HEK293 (cell line): ENCODE data around the gene GALNT4.

Experiments used
- CTCF ChIA-PET: fragments of 350-600 bp; formaldehyde crosslinking; extraction: SDS; loops from one replicate; lab custom pipeline; 2021; ENCODE audit warnings: antibody characterized with exemption; lab: Yijun Ruan, JAX
- POLR2A ChIA-PET: fragments of 300-600 bp; formaldehyde crosslinking; extraction: SDS; loops from one replicate; lab custom pipeline; 2020; ENCODE audit warnings: antibody characterized with exemption, inconsistent platforms; lab: Yijun Ruan, JAX
- H3K27ac ChIP-seq: fragments of 200-500 bp; sonication (Bioruptor generic); 2 replicates; pipeline ENCODE4 v1.5.1; 2014; ENCODE audit warnings: low read depth, low read length, control low read depth, inconsistent platforms; ENCODE audit errors: extremely low read depth
- H3K36me3 ChIP-seq, 2 experiments: fragments of 200-500 bp in 1 of 2; sonication (Bioruptor generic) in 1 of 2; 1 replicate in 1 of 2; 2 replicates in 1 of 2; pipeline ENCODE4 v1.5.1; 2014 to 2017; ENCODE audit warnings: inconsistent platforms in 2 of 2, low read length in 2 of 2; ENCODE audit not compliant: control insufficient read depth in 2 of 2, insufficient read depth in 1 of 2
- H3K4me1 ChIP-seq: fragments of 200-500 bp; sonication (Bioruptor generic); 2 replicates; pipeline ENCODE4 v1.5.1; 2014; ENCODE audit warnings: mild to moderate bottlenecking, low read length, inconsistent platforms; ENCODE audit not compliant: control insufficient read depth, insufficient read depth
- H3K4me3 ChIP-seq: 2 replicates; pipeline ENCODE4 v1.5.1; 2011; ENCODE audit warnings: low read depth, mild to moderate bottlenecking, control low read depth, low read length, moderate library complexity
- H3K9me3 ChIP-seq: fragments of 200-500 bp; sonication (Bioruptor generic); 2 replicates; pipeline ENCODE4 v1.5.1; 2014; ENCODE audit warnings: low read depth, low read length, inconsistent platforms; ENCODE audit not compliant: control insufficient read depth, insufficient read depth
- EGR2 ChIP-seq: fragments of 450-650 bp; formaldehyde crosslinking; IDR thresholded peaks from 2 replicates; pipeline ENCODE4 v1.5.1; 2016; ENCODE audit warnings: low read depth, missing biosample characterization, missing genetic modification characterization
- GLI2 ChIP-seq: fragments of 450-650 bp; formaldehyde crosslinking; IDR thresholded peaks from 2 replicates; pipeline ENCODE4; 2017; ENCODE audit warnings: missing biosample characterization, missing genetic modification characterization, low read depth, borderline replicate concordance
- PBX3 ChIP-seq: sonication (generic); formaldehyde crosslinking; IDR thresholded peaks from 2 replicates; pipeline ENCODE4 v1.8.1; 2022; ENCODE audit warnings: mild to moderate bottlenecking, moderate library complexity, missing genetic modification reagents
- SCRT1 ChIP-seq: fragments of 450-650 bp; formaldehyde crosslinking; IDR thresholded peaks from 2 replicates; pipeline ENCODE4 v1.5.1; 2016; ENCODE audit warnings: missing biosample characterization, missing genetic modification characterization, borderline replicate concordance
- SCRT2 ChIP-seq: fragments of 450-650 bp; formaldehyde crosslinking; IDR thresholded peaks from 2 replicates; pipeline ENCODE4 v1.5.1; 2016; ENCODE audit warnings: missing biosample characterization, missing genetic modification characterization
- TRIM28 ChIP-seq: IDR thresholded peaks from 2 replicates; pipeline ENCODE4 v1.6.1; 2011; ENCODE audit warnings: low read length, control low read depth, borderline replicate concordance
- ZBTB44 ChIP-seq: fragments of 450-650 bp; IDR thresholded peaks from 2 replicates; pipeline ENCODE4 v1.5.1; 2018; ENCODE audit warnings: missing biosample characterization, mild to moderate bottlenecking, missing genetic modification characterization
- ZNF132 ChIP-seq: fragments of 450-650 bp; formaldehyde crosslinking; IDR thresholded peaks from 2 replicates; pipeline ENCODE4 v1.5.1; 2017; ENCODE audit warnings: missing biosample characterization, missing genetic modification characterization, borderline replicate concordance
- ZNF26 ChIP-seq: fragments of 450-650 bp; formaldehyde crosslinking; IDR thresholded peaks from 2 replicates; pipeline ENCODE4 v1.5.1; 2016; ENCODE audit warnings: missing biosample characterization, missing genetic modification characterization
- ZNF266 ChIP-seq: fragments of 450-650 bp; formaldehyde crosslinking; IDR thresholded peaks from 2 replicates; pipeline ENCODE4 v1.5.1; 2016; ENCODE audit warnings: missing biosample characterization, missing genetic modification characterization, low read depth
- ZNF335 ChIP-seq: fragments of 450-650 bp; formaldehyde crosslinking; conservative IDR thresholded peaks from 2 replicates; pipeline ENCODE4 v1.5.1; 2016; ENCODE audit warnings: missing biosample characterization, missing genetic modification characterization
- ZNF473 ChIP-seq: fragments of 450-650 bp; formaldehyde crosslinking; IDR thresholded peaks from 2 replicates; pipeline ENCODE4 v1.5.1; 2017; ENCODE audit warnings: missing biosample characterization, missing genetic modification characterization
- ZNF501 ChIP-seq: fragments of 450-650 bp; formaldehyde crosslinking; IDR thresholded peaks from 2 replicates; pipeline ENCODE4 v1.5.1; 2016; ENCODE audit warnings: missing biosample characterization, missing genetic modification characterization
- ZNF530 ChIP-seq: fragments of 450-650 bp; formaldehyde crosslinking; IDR thresholded peaks from 2 replicates; pipeline ENCODE4 v1.5.1; 2016; ENCODE audit warnings: low read depth, missing biosample characterization, missing genetic modification characterization
- ZNF548 ChIP-seq: fragments of 450-650 bp; formaldehyde crosslinking; IDR thresholded peaks from 2 replicates; pipeline ENCODE4 v1.5.1; 2016; ENCODE audit warnings: missing biosample characterization, missing genetic modification characterization
- ZNF610 ChIP-seq: fragments of 450-650 bp; formaldehyde crosslinking; IDR thresholded peaks from 2 replicates; pipeline ENCODE4 v1.5.1; 2016; ENCODE audit warnings: missing biosample characterization, missing genetic modification characterization, borderline replicate concordance
- TF ChIP-seq, protein P1 (sequence below): fragments of 450-650 bp; formaldehyde crosslinking; IDR thresholded peaks from 2 replicates; pipeline ENCODE4 v1.5.1; 2016; ENCODE audit warnings: missing biosample characterization, missing genetic modification characterization
- TF ChIP-seq, protein P2 (sequence below): fragments of 450-650 bp; formaldehyde crosslinking; IDR thresholded peaks from 2 replicates; pipeline ENCODE4 v1.5.1; 2016; ENCODE audit warnings: missing biosample characterization, missing genetic modification characterization

GALNT4 gene

DNA sequence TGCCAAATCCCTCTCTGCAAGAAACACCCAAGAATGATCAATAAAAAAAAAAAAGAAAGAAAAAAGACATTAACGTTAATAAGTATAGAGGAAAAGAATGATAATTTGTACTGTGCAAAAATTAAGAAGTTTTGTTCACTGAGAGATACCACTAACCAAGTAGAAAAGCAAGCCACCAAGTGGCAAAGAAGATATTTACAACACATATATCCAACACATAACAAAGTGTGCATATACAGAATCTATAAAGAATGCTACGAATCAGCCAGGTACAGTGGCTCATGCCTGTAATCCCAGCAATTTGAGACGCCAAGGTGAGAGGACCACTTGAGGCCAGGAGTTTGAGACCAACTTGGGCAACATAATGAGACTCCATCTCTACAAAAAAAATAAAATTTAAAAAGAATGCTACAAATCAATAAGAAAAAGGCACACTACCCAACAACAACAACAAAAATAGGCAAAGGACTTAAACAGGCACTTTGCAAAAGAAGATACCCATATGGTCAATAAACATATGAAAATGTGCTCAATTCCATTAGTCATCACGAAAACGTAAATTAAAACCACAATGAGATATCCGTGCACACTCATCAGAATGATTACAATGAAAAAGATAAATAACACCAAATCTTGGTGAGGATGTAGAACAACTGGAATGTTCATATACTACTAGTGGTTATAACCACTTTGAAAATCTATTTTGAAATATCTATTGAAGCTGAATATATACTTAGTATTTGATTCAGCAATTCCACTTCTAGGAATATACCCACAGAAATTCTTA lies 19.8 kb downstream of the GALNT4 start:
- TF ChIP-seq ZNF610 (tag by site-specific recombination), result no peak
- POLR2A ChIA-PET, result no interaction called here
- H3K4me1 ChIP-seq, result no peaks in the 10 kb centered on the region
- no peak overlapping the region for H3K4me3 ChIP-seq
- no peaks in the 10 kb centered on the region for H3K9me3 ChIP-seq
- no peaks in the 10 kb centered on the region for H3K36me3 ChIP-seq
- CTCF ChIA-PET, result interaction anchor here (0.6 to 1.0 kb wide), 2 partner anchors 8 to 13 kb away, joined by 3 read pairs; no protein-coding TSS in a partner anchor
- H3K27ac ChIP-seq, result no peak overlapping the region

DNA sequence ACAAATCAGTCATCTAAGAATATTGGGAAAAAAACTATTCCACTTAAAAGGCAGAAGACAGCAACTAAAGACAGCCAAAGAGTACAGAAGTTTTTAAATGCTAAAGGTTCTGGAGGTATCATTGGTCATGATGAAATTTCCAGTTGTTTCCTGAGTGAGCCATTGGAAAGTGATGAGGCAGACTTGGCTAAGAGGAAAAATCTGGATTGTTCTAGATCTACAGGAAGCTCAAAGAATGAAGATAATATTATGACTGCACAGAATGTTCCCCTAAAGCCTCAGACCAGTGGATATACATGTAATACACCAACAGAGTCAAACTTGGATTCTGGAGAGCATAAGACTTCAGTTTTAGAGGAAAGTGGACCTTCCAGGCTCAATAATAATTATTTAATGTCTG lies 22.8 kb downstream of the GALNT4 start:
- H3K4me1 ChIP-seq, result no peaks in the 10 kb centered on the region
- H3K36me3 ChIP-seq, result no peaks in the 10 kb centered on the region
- ChIA-PET POLR2A (no interaction called here), CTCF (interaction anchor here (0.7 kb wide), 1 partner anchor 75 kb away, joined by 3 read pairs; no protein-coding TSS in a partner anchor)
- H3K4me3 ChIP-seq, result no peak overlapping the region
- no peaks in the 10 kb centered on the region for H3K9me3 ChIP-seq
- H3K27ac ChIP-seq, result no peak overlapping the region
- TF ChIP-seq ZBTB44 (tag by site-specific recombination), result no peak
- no peak for TF ChIP-seq ZNF501
- TF ChIP-seq, protein P1, sequence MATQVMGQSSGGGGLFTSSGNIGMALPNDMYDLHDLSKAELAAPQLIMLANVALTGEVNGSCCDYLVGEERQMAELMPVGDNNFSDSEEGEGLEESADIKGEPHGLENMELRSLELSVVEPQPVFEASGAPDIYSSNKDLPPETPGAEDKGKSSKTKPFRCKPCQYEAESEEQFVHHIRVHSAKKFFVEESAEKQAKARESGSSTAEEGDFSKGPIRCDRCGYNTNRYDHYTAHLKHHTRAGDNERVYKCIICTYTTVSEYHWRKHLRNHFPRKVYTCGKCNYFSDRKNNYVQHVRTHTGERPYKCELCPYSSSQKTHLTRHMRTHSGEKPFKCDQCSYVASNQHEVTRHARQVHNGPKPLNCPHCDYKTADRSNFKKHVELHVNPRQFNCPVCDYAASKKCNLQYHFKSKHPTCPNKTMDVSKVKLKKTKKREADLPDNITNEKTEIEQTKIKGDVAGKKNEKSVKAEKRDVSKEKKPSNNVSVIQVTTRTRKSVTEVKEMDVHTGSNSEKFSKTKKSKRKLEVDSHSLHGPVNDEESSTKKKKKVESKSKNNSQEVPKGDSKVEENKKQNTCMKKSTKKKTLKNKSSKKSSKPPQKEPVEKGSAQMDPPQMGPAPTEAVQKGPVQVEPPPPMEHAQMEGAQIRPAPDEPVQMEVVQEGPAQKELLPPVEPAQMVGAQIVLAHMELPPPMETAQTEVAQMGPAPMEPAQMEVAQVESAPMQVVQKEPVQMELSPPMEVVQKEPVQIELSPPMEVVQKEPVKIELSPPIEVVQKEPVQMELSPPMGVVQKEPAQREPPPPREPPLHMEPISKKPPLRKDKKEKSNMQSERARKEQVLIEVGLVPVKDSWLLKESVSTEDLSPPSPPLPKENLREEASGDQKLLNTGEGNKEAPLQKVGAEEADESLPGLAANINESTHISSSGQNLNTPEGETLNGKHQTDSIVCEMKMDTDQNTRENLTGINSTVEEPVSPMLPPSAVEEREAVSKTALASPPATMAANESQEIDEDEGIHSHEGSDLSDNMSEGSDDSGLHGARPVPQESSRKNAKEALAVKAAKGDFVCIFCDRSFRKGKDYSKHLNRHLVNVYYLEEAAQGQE, result no peak
- TF ChIP-seq ZNF26 (tag by site-specific recombination), result no peak
- TF ChIP-seq ZNF266, result no peak
- TF ChIP-seq TRIM28, result no peak
- TF ChIP-seq ZNF335 (tag by site-specific recombination), result no peak
- TF ChIP-seq ZNF132 (tag by site-specific recombination), result no peak
- no peak for TF ChIP-seq ZNF473 (tag by site-specific recombination)
- no peak for TF ChIP-seq GLI2
- no peak for TF ChIP-seq PBX3 (CRISPR knock-in tag)
- no peak for TF ChIP-seq SCRT2 (tag by site-specific recombination)
- TF ChIP-seq, protein P2, sequence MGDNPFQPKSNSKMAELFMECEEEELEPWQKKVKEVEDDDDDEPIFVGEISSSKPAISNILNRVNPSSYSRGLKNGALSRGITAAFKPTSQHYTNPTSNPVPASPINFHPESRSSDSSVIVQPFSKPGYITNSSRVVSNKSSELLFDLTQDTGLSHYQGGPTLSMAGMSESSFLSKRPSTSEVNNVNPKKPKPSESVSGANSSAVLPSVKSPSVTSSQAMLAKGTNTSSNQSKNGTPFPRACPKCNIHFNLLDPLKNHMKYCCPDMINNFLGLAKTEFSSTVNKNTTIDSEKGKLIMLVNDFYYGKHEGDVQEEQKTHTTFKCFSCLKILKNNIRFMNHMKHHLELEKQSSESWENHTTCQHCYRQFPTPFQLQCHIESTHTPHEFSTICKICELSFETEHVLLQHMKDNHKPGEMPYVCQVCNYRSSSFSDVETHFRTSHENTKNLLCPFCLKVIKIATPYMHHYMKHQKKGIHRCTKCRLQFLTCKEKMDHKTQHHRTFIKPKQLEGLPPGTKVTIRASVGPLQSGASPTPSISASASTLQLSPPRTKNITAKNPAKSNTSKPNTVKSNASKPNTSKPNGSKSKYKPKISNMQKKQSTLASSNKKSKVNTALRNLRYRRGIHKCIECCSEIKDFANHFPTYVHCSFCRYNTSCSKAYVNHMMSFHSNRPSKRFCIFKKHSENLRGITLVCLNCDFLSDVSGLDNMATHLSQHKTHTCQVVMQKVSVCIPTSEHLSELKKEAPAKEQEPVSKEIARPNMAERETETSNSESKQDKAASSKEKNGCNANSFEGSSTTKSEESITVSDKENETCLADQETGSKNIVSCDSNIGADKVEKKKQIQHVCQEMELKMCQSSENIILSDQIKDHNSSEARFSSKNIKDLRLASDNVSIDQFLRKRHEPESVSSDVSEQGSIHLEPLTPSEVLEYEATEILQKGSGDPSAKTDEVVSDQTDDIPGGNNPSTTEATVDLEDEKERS (tag by site-specific recombination), result no peak
- no peak for TF ChIP-seq EGR2 (tag by site-specific recombination)
- TF ChIP-seq ZNF548 (tag by site-specific recombination), result no peak
- TF ChIP-seq ZNF530, result no peak
- TF ChIP-seq SCRT1 (tag by site-specific recombination), result no peak
